Neural progenitor cell (in vitro differentiated cells): ENCODE measurements around the gene SRRM2.

Experiments used
- CTCF ChIP-seq: fragments of 200-600 bp; sonication (generic); IDR thresholded peaks from 2 replicates; pipeline ENCODE4 v1.5.1; 2017; ENCODE audit warnings: antibody characterized with exemption, mild to moderate bottlenecking
- EZH2 ChIP-seq: fragments of 200-600 bp; sonication (generic); IDR thresholded peaks from 2 replicates; pipeline ENCODE4 v1.6.1; 2017; ENCODE audit warnings: antibody characterized with exemption, mild to moderate bottlenecking, moderate library complexity
- EZH2phosphoT487 ChIP-seq: fragments of 200-600 bp; sonication (generic); IDR thresholded peaks from 2 replicates; pipeline ENCODE4 v1.6.1; 2017; ENCODE audit warnings: antibody characterized with exemption

GRCh38 chr16:2720719-2721633, 31.5 kb upstream of the SRRM2 start:
- TF ChIP-seq CTCF = peak; percentile 63
- TF ChIP-seq EZH2 = peak; percentile 22
- TF ChIP-seq EZH2phosphoT487 = no peak
